Keratinocyte (primary cell): Measurements from ENCODE around the gene SMIM45.

Experiments
- DNase-seq: peaks from one replicate; pipeline ENCODE4 v3.0.0-alpha.2; 2011; ENCODE audit warnings: low read depth, missing footprints, low spot score
- FAIRE-seq: peaks from 2 replicates; lab custom pipeline; 2011; peaks lifted over from hg19 to GRCh38; lab: Jason Lieb, UNC
- H2AFZ ChIP-seq: 2 replicates; pipeline ENCODE4 v1.6.0; 2012; ENCODE audit warnings: low read length, control low read depth, inconsistent platforms; ENCODE audit not compliant: control insufficient read depth
- H3K27ac ChIP-seq: 2 replicates; pipeline ENCODE4 v1.5.1; 2011; ENCODE audit warnings: low read length; ENCODE audit not compliant: control insufficient read depth, insufficient read depth
- H3K27me3 ChIP-seq: 3 replicates; pipeline ENCODE4 v1.6.0; 2011; ENCODE audit warnings: low read length; ENCODE audit not compliant: control insufficient read depth, insufficient read depth; ENCODE audit errors: extremely low read depth
- H3K36me3 ChIP-seq, 2 experiments: 2 replicates in 1 of 2; 3 replicates in 1 of 2; pipeline ENCODE4 v1.5.1; 2011; ENCODE audit warnings: low read length in 2 of 2, mild to moderate bottlenecking in 1 of 2; ENCODE audit not compliant: control insufficient read depth in 2 of 2, insufficient read depth in 2 of 2; ENCODE audit errors: extremely low read depth in 1 of 2
- H3K4me1 ChIP-seq: 3 replicates; pipeline ENCODE4 v1.5.1; 2011; ENCODE audit warnings: low read length; ENCODE audit not compliant: control insufficient read depth, insufficient read depth; ENCODE audit errors: extremely low read depth
- H3K4me2 ChIP-seq: 3 replicates; pipeline ENCODE4 v1.6.0; 2011; ENCODE audit warnings: low read depth, low read length; ENCODE audit not compliant: control insufficient read depth, insufficient read depth; ENCODE audit errors: extremely low read depth
- H3K4me3 ChIP-seq, 3 experiments: fragments of 200-600 bp in 1 of 3; sonication (generic) in 1 of 3; 2 replicates in 2 of 3; 3 replicates in 1 of 3; pipeline ENCODE4 v1.5.1; 2011 to 2016; ENCODE audit warnings: low read length in 3 of 3, mild to moderate bottlenecking in 3 of 3, control low read depth in 2 of 3, inconsistent platforms in 1 of 3, low read depth in 1 of 3, mixed read lengths in 1 of 3, mixed run types in 1 of 3, moderate library complexity in 1 of 3; ENCODE audit not compliant: control insufficient read depth in 2 of 3, insufficient read depth in 2 of 3; ENCODE audit errors: extremely low read depth in 1 of 3
- H3K79me2 ChIP-seq: 2 replicates; pipeline ENCODE4 v1.6.0; 2012; ENCODE audit warnings: low read length; ENCODE audit not compliant: control insufficient read depth, insufficient read depth
- H3K9ac ChIP-seq: 3 replicates; pipeline ENCODE4 v1.6.0; 2011; ENCODE audit warnings: low read length; ENCODE audit not compliant: control insufficient read depth, insufficient read depth; ENCODE audit errors: extremely low read depth
- H3K9me1 ChIP-seq: 3 replicates; pipeline ENCODE4 v1.6.0; 2011; ENCODE audit warnings: low read length; ENCODE audit not compliant: control insufficient read depth, insufficient read depth; ENCODE audit errors: extremely low read depth
- H3K9me3 ChIP-seq: 2 replicates; pipeline ENCODE4 v1.5.1; 2012; ENCODE audit warnings: low read depth, low read length; ENCODE audit not compliant: control insufficient read depth
- H4K20me1 ChIP-seq: 3 replicates; pipeline ENCODE4 v1.6.0; 2011; ENCODE audit warnings: low read length; ENCODE audit not compliant: control insufficient read depth, insufficient read depth; ENCODE audit errors: extremely low read depth
- EZH2 ChIP-seq: IDR thresholded peaks from one replicate; pipeline ENCODE4 v1.6.1; 2012; ENCODE audit warnings: inconsistent platforms, mild to moderate bottlenecking, low read length, moderate library complexity
- dilution Hi-C: fragments of 300-500 bp; cut with MboI; formaldehyde crosslinking; loops from one replicate; pipeline ENCODE4 v1.7.0; 2020; ENCODE audit warnings: low sequenced_read_pairs; ENCODE audit not compliant: extremely low pct_ligation_motif_present
- TF ChIP-seq, protein P1 (sequence below), 3 experiments: IDR thresholded peaks in 1 of 3; conservative IDR thresholded peaks in 1 of 3; optimal IDR thresholded peaks in 1 of 3; 2 replicates in 2 of 3; 3 replicates in 1 of 3; pipeline versions ENCODE3 to v1.5.1; 2011; ENCODE audit warnings: low read length in 3 of 3, mild to moderate bottlenecking in 3 of 3, moderate library complexity in 2 of 3, control low read depth in 1 of 3, inconsistent platforms in 1 of 3; ENCODE audit not compliant: insufficient read depth in 2 of 3; ENCODE audit errors: extremely low read depth in 1 of 3

The SMIM45 gene

GRCh38 chr22:41928593-41929417 lies 23.1 kb upstream of the SMIM45 start:
- H3K9ac ChIP-seq = no peak overlapping the region
- TF ChIP-seq, protein P1, sequence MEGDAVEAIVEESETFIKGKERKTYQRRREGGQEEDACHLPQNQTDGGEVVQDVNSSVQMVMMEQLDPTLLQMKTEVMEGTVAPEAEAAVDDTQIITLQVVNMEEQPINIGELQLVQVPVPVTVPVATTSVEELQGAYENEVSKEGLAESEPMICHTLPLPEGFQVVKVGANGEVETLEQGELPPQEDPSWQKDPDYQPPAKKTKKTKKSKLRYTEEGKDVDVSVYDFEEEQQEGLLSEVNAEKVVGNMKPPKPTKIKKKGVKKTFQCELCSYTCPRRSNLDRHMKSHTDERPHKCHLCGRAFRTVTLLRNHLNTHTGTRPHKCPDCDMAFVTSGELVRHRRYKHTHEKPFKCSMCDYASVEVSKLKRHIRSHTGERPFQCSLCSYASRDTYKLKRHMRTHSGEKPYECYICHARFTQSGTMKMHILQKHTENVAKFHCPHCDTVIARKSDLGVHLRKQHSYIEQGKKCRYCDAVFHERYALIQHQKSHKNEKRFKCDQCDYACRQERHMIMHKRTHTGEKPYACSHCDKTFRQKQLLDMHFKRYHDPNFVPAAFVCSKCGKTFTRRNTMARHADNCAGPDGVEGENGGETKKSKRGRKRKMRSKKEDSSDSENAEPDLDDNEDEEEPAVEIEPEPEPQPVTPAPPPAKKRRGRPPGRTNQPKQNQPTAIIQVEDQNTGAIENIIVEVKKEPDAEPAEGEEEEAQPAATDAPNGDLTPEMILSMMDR (optimal IDR thresholded peaks at IDR 0.05 in 1 of 3, IDR thresholded peaks at IDR 0.05 in 1 of 3, conservative IDR thresholded peaks at IDR 0.05 in 1 of 3; ENCODE audit: extremely low read depth in 1 of 3, insufficient read depth in 2 of 3, low read length in 3 of 3) = no peak
- TF ChIP-seq EZH2 = no peak
- H3K4me2 ChIP-seq = no peak overlapping the region
- dilution Hi-C loops = no loop called here
- no peaks in the 10 kb centered on the region for H3K79me2 ChIP-seq
- no peak for DNase-seq
- H3K36me3 ChIP-seq = no peaks in the 10 kb centered on the region
- H3K9me3 ChIP-seq = no peaks in the 10 kb centered on the region
- peaks cover 2% of the 10 kb centered on the region for H3K4me1 ChIP-seq
- no peak overlapping the region for H3K4me3 ChIP-seq
- FAIRE-seq = no peak
- H3K27ac ChIP-seq = no peak overlapping the region
- peaks cover 14% of the 10 kb centered on the region for H3K27me3 ChIP-seq
- no peaks in the 10 kb centered on the region for H4K20me1 ChIP-seq
- no peaks in the 10 kb centered on the region for H3K9me1 ChIP-seq
- H2AFZ ChIP-seq = no peak overlapping the region

DNA sequence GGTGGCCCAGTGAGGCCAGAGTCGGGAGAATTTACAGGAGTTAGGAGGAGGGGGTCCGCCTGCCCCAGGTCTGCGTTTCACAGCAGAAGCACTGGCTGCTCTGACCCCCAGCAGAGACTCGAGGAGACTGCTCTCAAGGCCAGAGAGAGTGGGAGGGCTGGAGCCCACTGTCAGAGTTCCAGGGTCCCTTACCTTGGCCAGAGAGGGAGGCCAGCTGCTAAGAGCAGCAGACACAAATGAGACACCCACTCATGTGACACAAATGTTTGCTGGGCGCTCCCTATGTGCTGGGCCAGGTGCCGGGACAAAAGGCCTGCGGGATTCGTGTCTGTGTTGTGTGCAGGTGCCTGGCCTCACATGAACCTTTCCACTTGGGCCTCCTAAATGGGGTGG lies 22.5 kb upstream of the SMIM45 start:
- H3K9ac ChIP-seq = no peak overlapping the region
- H2AFZ ChIP-seq = no peak overlapping the region
- dilution Hi-C loops = no loop called here
- H3K9me3 ChIP-seq = no peaks in the 10 kb centered on the region
- no peak overlapping the region for H3K4me3 ChIP-seq
- peaks cover 2% of the 10 kb centered on the region for H3K4me1 ChIP-seq
- H3K27me3 ChIP-seq = peaks cover 14% of the 10 kb centered on the region
- H3K9me1 ChIP-seq = no peaks in the 10 kb centered on the region
- TF ChIP-seq, protein P1 (optimal IDR thresholded peaks at IDR 0.05 in 1 of 3, IDR thresholded peaks at IDR 0.05 in 1 of 3, conservative IDR thresholded peaks at IDR 0.05 in 1 of 3; ENCODE audit: extremely low read depth in 1 of 3, insufficient read depth in 2 of 3, low read length in 3 of 3) = no peak
- no peak for TF ChIP-seq EZH2
- DNase-seq (no peak), FAIRE-seq (no peak)
- no peaks in the 10 kb centered on the region for H4K20me1 ChIP-seq
- no peak overlapping the region for H3K4me2 ChIP-seq
- H3K79me2 ChIP-seq = no peaks in the 10 kb centered on the region
- no peak overlapping the region for H3K27ac ChIP-seq
- no peaks in the 10 kb centered on the region for H3K36me3 ChIP-seq
